Aorta (tissue), 5 donors: ENCODE measurements around the gene PPP1R12B. TPM values are rescaled to one million over a fixed set of nuclear protein-coding genes. Genes with fewer than 3 reads are reported as not detected.

Experiments used
- ATAC-seq: fragments of 200-7000 bp; cut with Tn5 transposase; one replicate; pipeline ENCODE4 v1.9.1; 2022; ENCODE audit warnings: moderate library complexity; ENCODE audit not compliant: low FRiP score
- DNase-seq, 2 donors: peaks; one replicate each; pipeline ENCODE4 v3.0.0-alpha.2; 2020
- H3K27ac ChIP-seq, 2 donors: one replicate each; pipeline ENCODE4 v1.5.1; 2013; ENCODE audit warnings: low read length in 2 of 2, mild to moderate bottlenecking in 2 of 2, moderate library complexity in 2 of 2, control low read depth in 1 of 2, inconsistent platforms in 1 of 2, low read depth in 1 of 2
- H3K27me3 ChIP-seq, 2 donors: one replicate each; pipeline ENCODE4 v1.6.1; 2013; ENCODE audit warnings: control low read depth in 1 of 2, low read length in 1 of 2, mild to moderate bottlenecking in 1 of 2, moderate library complexity in 1 of 2; ENCODE audit not compliant: insufficient read depth in 2 of 2, control insufficient read depth in 1 of 2
- H3K36me3 ChIP-seq, 2 donors: one replicate each; pipeline ENCODE4 v1.6.1; 2013; ENCODE audit warnings: control low read depth in 1 of 2, low read length in 1 of 2, mild to moderate bottlenecking in 1 of 2; ENCODE audit not compliant: insufficient read depth in 2 of 2, control insufficient read depth in 1 of 2
- H3K4me1 ChIP-seq, 2 donors: one replicate each; pipeline ENCODE4 v1.6.1; 2013; ENCODE audit warnings: low read length in 2 of 2, control low read depth in 1 of 2, mild to moderate bottlenecking in 1 of 2, moderate library complexity in 1 of 2; ENCODE audit not compliant: insufficient read depth in 2 of 2, control insufficient read depth in 1 of 2
- H3K4me3 ChIP-seq, 2 donors: one replicate each; pipeline ENCODE4 v1.5.1; 2013; ENCODE audit warnings: low read length in 2 of 2, control low read depth in 1 of 2, mild to moderate bottlenecking in 1 of 2
- H3K9me3 ChIP-seq: one replicate; pipeline ENCODE4 v1.6.1; 2013; ENCODE audit warnings: mild to moderate bottlenecking, low read length; ENCODE audit not compliant: control insufficient read depth
- WGBS, 2 donors: extraction: QIAGEN DNeasy Blood & Tissue Kit; methylation state at CpG; one replicate each; pipeline ENCODE4 v1.1.7; 2013; 5-methylcytosine and 5-hydroxymethylcytosine counted together
- intact Hi-C, 2 donors: fragments of 100-400 bp; cut with DNase I; formaldehyde crosslinking; loops; one replicate each; pipeline versions ENCODE4 v1.14.2 to v1.15.0; 2022
- long read RNA-seq, 2 donors: library from polyadenylated mRNA; unstranded; transcript quantifications; one replicate each; pipeline ENCODE4 v2.0.0, GENCODE V29; 2020 to 2021
- polyA plus RNA-seq, 2 donors: library from polyadenylated mRNA; stranded (reverse); fragments of 200-250 nt; gene quantifications; one replicate each; pipeline ENCODE4 v1.2.3, GENCODE V29; 2013
- total RNA-seq, 2 donors: library from RNA; stranded (reverse); fragmentation: NEBNext Ultra II Directional; extraction: Animal tissue kit (Norgen Biotek cat#: 25700); gene quantifications; one replicate each; pipeline ENCODE4 v1.2.1, GENCODE V29; 2021
- donor health status: healthy with polysubstance abuse.
- donor health status: Bipolar disorder and iron deficiency.
- donor health status: DM: no; HTN: no; CAD: no.
- donor health status: DM: no; HTN: no; CAD: no.
- donor health status: DM: yes; HTN: yes; CAD: no.

Gene PPP1R12B
- total RNA-seq (1,000 to 10,000 TPM in 1 of 2 donors, 100 to 1,000 TPM in 1; 595 to 1,102 TPM), polyA plus RNA-seq (100 to 1,000 TPM; 102 to 197 TPM)
- long read RNA-seq, donor 1, transcript PPP1R12B-217 (1 exons, 2,333 nt) = major isoform, 8 of 813 reads
- long read RNA-seq, donor 1, partial matches to known transcripts = 187 of 813 reads
- long read RNA-seq, donor 1, other reads (novel, unspliced or antisense) = 614 of 813 reads
- long read RNA-seq, donor 2, transcript PPP1R12B-217 (1 exons, 2,333 nt) = major isoform, 14 of 171 reads
- long read RNA-seq, donor 2, partial matches to known transcripts = 19 of 171 reads
- long read RNA-seq, donor 2, other reads (novel, unspliced or antisense) = 138 of 171 reads

GRCh38 chr1:202348509-202349205, at the start of gene PPP1R12B:
TSS of gene PPP1R12B (plus strand) at chr1:202348699. CDS start at chr1:202348852, 153 bp downstream.
- intact Hi-C loops = loop anchor here in 1 of 2 donors (10.0 kb wide), 1 partner anchor 56 kb away; no protein-coding TSS in a partner anchor

DNA sequence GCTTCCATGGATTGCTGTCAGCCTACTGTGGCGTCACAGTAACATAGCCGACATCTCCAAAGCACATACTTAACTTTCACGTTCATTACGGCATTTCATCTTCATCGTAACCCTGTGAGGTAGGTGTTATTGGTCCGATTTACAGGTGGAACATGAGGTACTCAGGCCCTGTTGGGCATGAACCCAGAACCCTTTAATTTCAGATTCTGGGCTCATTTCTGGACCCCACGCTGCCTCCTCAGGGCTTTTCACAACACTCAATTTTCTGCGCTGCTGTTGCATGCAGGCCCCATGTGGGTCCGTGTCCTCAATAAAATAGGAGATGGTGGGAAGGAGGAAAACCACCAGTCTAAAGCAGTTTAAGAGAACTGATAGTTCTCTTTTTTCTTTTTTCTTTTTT, 46.3 kb upstream of the PPP1R12B start:
- Histone ChIP-seq H3K36me3 (peaks cover 0 to 6% of the 10 kb centered on the region in 2 donors), H3K27ac (no peak overlapping the region), H3K4me1 (no peaks in the 10 kb centered on the region), H3K27me3 (no peaks in the 10 kb centered on the region), H3K9me3 (no peaks in the 10 kb centered on the region), H3K4me3 (no peak overlapping the region)
- DNase-seq = no peak
- no peak for ATAC-seq
- WGBS, 2 donors = 96 to 98% methylated on average over 9 of the region's 9 CpGs
- intact Hi-C loops = no loop called here

More at GRCh38 chr1:202348509-202349205, at the start of gene PPP1R12B:
- Histone ChIP-seq H3K36me3 (no peaks in the 10 kb centered on the region), H3K27ac (peak within 1 kb of the TSS in 1 of 2 donors; percentile 75), H3K4me3 (peak within 1 kb of the TSS; percentile 80 to 81), H3K9me3 (no peaks in the 10 kb centered on the region), H3K27me3 (no peaks in the 10 kb centered on the region), H3K4me1 (peaks cover 0 to 7% of the 10 kb centered on the region in 2 donors)
- ATAC-seq (peak; percentile 99), DNase-seq (peak; percentile 98)
- 0% methylated on average over 60 of the region's 60 CpGs for WGBS, 2 donors

DNA sequence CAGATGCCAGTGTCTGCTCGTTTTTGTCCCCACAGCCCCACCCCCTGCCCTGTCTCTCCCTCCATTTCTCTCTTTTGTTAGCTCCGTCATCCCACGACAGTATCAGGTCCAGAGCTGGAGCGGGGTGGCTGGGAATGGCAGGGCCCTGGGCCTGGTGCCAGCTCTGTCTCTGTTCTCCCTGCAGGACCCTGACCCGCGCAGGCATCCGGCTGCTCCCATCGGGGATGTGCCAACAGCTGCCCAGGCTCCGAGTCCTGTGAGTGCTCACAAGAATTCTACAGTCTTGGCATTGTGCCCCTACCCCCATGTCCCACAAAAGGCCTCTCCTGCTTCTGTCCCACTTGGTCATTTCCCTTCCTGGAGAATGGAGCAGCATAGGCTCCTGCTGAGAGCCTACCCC, 44.1 kb upstream of the PPP1R12B start:
- 5 to 8% methylated on average over 7 to 9 of the region's 9 CpGs for WGBS, 2 donors

DNA sequence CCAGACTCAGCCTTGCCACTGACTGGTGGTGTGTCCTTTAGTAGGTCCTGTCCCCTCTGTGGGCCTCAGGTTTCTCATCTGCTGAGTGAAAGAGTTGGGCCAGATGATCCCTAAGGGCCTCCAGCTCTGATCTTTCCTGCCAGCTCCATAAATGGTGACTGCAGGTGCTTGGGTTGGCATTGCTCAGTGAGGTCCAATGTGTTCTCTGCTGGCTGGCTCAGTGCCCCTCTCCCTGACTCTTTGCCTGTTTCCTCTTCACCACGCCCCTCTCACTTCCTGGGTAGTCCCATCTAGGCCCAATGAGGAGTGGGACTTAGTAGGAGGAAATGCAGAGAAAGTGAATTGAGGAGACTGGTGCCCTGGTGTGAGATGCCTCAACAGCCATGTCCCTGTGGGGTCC, 43.3 kb upstream of the PPP1R12B start:
- no peaks in the 10 kb centered on the region for H3K9me3 ChIP-seq
- H3K4me1 ChIP-seq = no peaks in the 10 kb centered on the region
- intact Hi-C loops = no loop called here
- H3K4me3 ChIP-seq = no peak overlapping the region
- H3K27ac ChIP-seq = peak overlapping the region in 1 of 2 donors; percentile 26
- ATAC-seq = no peak
- peaks cover 0 to 5% of the 10 kb centered on the region in 2 donors for H3K36me3 ChIP-seq
- H3K27me3 ChIP-seq = no peaks in the 10 kb centered on the region
- WGBS, 2 donors = 18 to 21% methylated on average over 1 of the region's 1 CpG
- DNase-seq = no peak

More for the DNA sequence above, 44.1 kb upstream of the PPP1R12B start:
- no peaks in the 10 kb centered on the region for H3K9me3 ChIP-seq
- intact Hi-C loops = no loop called here
- H3K36me3 ChIP-seq = peaks cover 0 to 5% of the 10 kb centered on the region in 2 donors
- no peak overlapping the region for H3K4me3 ChIP-seq
- no peaks in the 10 kb centered on the region for H3K27me3 ChIP-seq
- H3K27ac ChIP-seq = peak overlapping the region in 1 of 2 donors; percentile 23
- ATAC-seq (peak; percentile 30), DNase-seq (peak; percentile 78 to 84)
- H3K4me1 ChIP-seq = no peaks in the 10 kb centered on the region

DNA sequence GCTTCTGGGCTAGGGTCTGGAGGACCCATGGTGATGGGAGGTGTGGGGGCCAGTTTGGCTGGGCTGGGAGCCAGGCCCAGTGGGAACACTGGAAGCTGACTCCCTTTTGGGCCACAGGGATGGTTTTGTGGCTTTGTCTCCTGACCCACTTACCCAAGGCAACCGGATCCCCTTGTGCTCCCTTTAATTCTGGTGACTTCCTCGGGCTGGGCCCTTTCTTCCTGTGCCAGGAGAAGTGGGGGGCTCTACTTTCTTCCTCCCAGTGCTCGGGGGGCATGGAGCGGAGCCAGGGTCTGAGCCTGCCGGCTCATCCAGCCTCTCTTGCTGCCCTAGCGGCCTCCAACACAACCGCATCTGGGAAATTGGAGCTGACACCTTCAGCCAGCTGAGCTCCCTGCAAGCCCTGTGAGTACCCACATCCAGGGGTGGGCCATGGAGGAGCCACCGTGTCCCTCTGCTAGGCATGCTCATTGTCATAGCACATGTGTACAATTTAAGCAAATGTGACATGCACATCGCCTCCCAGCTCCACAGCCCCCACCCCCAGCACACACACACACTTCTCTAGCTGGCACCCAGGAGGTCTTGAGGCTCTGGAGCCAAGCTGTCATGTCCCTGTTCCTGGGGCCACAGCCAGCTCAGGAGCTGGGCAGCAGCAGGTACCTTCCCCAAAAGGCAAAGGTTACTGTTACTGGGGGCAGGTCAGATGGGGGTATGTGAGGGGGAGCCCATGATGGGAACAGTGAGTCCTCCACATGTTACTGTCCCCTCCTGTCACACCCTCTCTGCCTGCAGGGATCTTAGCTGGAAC, 41.8 kb upstream of the PPP1R12B start:
- Histone ChIP-seq H3K4me1 (no peaks in the 10 kb centered on the region), H3K27ac (no peak overlapping the region), H3K4me3 (no peak overlapping the region), H3K9me3 (no peaks in the 10 kb centered on the region), H3K27me3 (no peaks in the 10 kb centered on the region), H3K36me3 (peaks cover 0 to 3% of the 10 kb centered on the region in 2 donors)
- 77 to 79% methylated on average over 9 of the region's 9 CpGs for WGBS, 2 donors
- ATAC-seq = no peak
- no peak for DNase-seq
- intact Hi-C loops = no loop called here

GRCh38 chr1:202310071-202310725, 38.3 kb upstream of the PPP1R12B start:
- intact Hi-C loops = no loop called here
- H3K27ac ChIP-seq = no peak overlapping the region
- H3K4me1 ChIP-seq = no peaks in the 10 kb centered on the region
- no peak for DNase-seq
- H3K9me3 ChIP-seq = no peaks in the 10 kb centered on the region
- no peak overlapping the region for H3K4me3 ChIP-seq
- no peaks in the 10 kb centered on the region for H3K27me3 ChIP-seq
- ATAC-seq = no peak
- peaks cover 0 to 1% of the 10 kb centered on the region in 2 donors for H3K36me3 ChIP-seq

DNA sequence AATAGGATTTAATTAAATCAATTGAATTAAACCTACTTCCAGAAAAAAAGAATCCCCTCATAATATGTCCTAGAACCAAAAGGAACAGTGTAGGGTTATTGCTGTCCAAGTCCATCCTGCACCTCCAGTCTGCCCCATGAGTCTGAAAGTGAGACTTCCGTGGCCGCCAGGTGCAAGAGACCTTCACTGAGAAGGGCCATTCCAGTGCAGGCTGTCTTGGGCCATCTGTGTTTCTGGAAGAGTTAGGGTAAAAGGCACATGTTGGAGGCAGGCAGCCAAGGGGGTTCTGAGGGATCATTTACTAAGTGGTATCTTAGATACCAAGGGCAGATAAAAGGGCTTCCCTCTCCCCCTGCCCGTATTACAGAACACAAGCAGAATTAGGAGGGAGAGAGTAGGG, 37.8 kb upstream of the PPP1R12B start:
- H3K36me3 ChIP-seq = peaks cover 0 to 1% of the 10 kb centered on the region in 2 donors
- intact Hi-C loops = no loop called here
- DNase-seq = no peak
- H3K27me3 ChIP-seq = no peaks in the 10 kb centered on the region
- H3K4me1 ChIP-seq = no peaks in the 10 kb centered on the region
- 94% methylated on average over 2 to 3 of the region's 3 CpGs for WGBS, 2 donors
- ATAC-seq = no peak
- H3K27ac ChIP-seq = no peak overlapping the region
- H3K9me3 ChIP-seq = no peaks in the 10 kb centered on the region
- no peak overlapping the region for H3K4me3 ChIP-seq
